Mesenteric fat pad (tissue), 1 donor: ENCODE measurements around the gene PFKFB2. TPM values are rescaled to one million over a fixed set of nuclear protein-coding genes. Genes with fewer than 3 reads are reported as not detected.
"Not testable (repeated sequence)": the region's sequence is repeated elsewhere in the genome, so short reads cannot be mapped to it uniquely, and the experiment has no call there.

Experiments used
- DNase-seq: peaks from one replicate; pipeline ENCODE4 v3.0.0-alpha.2; 2020; ENCODE audit warnings: low spot score
- total RNA-seq: library from RNA; stranded (reverse); fragmentation: NEBNext Ultra II Directional; extraction: Animal tissue kit (Norgen Biotek cat#: 25700); gene quantifications from one replicate; pipeline ENCODE4 v1.2.1, GENCODE V29; 2021
- donor health status: DM: yes; HTN: yes; CAD: no.

PFKFB2 gene
- total RNA-seq, 1 donor from 2014 or later, result 11.1 TPM

DNA sequence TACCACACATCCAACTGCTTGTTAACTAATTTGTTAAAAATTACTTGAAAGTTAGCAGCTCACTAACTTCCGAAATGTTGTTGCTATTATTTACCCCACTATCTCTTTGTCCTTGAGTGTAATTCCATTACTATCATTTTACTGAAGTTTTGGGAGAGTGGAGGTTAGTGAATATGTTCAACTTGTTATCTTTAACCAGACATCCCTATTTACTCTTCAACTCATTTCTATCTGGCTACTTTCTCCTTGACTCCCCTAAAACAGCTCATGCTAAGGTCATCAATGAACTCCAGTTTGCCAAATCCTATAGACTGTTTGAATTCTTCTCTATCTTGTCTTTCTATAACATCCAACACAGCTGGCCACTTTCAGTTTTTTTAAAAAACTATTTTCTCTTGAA, 16.2 kb upstream of the PFKFB2 start:
- DNase-seq, result no peak

DNA sequence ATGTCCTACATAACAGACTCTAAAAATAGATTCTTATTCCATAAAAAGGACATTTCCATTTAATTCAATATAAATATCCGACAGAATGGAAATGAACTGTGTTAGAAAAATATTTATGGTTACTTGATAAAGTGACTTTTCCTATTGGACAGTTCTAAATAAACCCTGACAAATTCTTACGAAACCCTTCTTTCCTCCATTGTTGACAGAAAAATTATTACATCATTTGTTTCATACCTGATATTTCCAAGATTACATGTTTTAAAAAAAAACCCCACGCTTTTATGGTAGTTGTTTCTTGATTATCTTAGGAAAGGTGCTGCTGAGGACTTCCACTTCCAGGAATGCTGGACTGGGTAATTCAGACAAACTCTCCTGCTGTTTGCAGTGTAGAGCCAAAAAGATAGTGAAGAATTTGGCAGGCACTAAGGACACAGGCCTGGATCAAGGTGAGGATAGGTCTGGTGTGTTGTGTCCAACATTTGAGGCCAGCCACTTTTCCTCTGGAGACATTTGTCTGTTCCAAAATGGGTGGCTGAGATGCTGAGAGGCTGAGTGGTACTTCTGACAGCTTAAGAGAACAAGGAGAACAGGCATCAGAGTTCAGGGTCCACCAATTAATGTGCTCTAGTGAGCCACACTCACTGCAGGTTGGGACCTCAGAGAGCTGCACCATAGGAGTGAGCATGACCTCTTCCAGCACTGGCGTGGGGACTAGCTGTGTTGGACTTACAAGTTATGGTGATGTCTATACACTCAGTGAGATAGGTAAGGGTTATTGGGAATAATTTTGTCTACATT, 13.5 kb upstream of the PFKFB2 start:
- no peak for DNase-seq

DNA sequence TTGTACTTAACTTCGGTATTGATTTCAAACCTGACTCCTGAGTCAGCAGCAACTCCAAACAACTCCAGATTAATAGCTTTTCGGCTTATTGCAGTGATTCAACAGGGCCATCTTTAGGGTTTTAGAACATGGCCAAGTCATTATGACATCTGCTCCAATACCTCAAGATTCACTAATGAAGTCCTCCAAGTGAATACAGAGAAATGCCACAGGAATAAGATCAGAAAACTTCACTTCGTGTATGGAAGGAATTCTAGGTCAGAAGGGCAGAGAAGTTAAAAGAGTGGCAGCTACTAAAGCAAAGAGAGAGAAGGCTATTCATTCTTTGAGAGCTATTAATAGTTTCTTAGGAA, 12.9 kb upstream of the PFKFB2 start:
- no peak for DNase-seq

DNA sequence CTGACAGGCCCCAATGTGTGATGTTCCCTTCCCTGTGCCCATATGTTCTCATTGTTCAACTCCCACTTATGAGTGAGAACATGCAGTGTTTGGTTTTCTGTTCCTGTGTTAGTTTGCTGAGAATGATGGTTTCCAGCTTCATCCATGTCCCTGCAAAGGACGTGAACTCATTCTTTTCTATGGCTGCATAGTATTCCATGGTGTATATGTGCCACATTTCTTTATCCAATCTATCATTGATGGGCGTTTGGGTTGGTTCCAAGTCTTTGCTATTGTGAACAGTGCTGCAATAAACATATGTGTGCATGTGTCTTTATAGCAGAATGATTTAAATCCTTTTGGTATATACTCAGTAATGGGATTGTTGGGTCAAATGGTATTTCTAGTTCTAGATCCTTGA, 11.7 kb upstream of the PFKFB2 start:
- DNase-seq, result not testable (repeated sequence)

DNA sequence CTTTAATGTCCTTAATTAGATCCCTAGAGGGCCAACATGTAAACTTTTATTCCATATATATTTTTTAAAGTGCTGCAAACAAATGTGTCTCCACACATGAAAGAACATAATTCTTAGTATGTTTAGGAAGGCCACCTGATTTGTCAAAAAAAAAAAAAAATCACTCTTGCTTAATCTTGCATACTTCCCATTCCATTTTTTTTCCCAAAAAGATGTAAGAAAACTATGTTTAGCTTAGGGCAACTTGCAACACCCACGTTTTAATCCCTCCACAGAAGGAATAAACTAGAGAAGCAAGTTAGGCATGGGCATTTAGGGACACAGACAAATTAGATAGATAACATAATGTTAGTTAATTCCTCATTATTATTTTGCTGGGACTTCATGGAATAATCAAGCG, 7.6 kb upstream of the PFKFB2 start:
- no peak for DNase-seq

DNA sequence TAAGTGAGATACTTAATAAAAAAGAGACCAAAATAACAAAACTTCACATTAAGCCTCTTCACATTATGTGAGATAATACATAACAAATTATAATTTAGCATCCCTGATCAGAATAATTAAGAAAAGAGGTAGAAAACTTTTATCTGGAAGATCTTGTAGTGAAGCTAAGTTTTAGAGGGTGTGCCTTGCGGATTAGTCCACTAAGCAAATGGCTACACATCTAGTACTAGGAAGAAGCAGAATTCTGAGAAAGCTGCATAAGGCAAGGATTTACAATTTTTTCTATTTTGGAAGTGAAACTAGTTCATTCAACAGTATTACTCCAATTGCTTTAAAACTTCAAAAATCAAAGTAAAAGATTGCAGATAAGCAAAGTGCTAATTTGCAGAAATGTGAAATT, 5.6 kb upstream of the PFKFB2 start:
- DNase-seq, result no peak

DNA sequence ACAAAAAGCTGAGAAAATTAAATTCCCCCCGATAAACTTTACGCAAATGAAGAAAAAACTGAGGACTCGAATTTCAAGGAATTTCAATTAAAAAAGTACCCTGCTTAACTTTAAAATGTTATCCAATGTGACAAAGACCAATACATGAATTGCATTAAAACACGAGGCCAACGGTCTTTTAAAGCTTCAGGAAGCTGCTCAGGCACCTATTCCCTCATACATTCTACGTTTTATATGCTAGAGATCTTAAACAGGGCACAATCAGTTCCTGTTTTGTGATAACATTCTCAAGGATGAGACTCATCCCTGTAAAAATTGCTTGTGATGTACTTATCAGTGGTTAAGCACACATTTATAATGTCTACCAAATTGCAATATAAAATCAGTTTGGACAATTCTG, 5.0 kb upstream of the PFKFB2 start:
- DNase-seq, result no peak

DNA sequence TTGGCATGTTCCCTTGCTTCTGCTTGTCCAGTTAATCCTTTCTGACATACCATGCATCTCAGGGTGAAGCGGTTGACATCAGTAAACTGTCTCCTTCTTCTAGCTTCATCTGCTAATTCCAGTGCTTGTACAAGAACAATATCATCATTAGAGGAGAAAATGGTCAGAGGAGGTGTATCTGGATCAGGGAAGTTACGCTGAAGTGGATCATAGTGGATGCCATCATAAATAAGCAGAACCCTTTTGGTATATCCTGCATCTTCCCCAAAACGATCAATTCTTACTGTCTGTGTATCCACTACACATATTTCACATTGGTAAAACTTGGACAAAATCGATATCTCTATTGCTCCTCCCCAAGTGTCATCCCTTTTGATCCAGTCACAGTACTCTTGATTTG, 4.0 kb upstream of the PFKFB2 start:
- DNase-seq, result no peak

DNA sequence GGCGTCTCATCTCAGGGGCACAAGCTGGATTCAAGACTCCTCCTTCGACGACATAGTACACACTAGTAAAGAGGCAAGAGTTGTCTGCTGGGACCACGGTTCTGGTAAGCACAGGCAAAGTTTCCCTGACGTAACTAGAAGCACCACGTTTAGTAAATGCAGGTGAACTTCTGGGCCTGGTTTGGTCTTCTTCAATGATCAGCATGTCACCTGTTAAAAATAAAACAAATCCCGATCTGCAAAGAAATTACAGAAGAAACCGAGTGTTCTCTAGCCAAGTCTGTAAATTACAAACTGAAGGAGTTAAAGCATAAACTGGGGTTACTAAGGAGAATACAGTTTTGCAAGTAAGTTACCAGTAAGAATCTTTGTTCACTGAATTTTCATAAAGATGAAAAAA, 3.6 kb upstream of the PFKFB2 start:
- DNase-seq, result no peak

DNA sequence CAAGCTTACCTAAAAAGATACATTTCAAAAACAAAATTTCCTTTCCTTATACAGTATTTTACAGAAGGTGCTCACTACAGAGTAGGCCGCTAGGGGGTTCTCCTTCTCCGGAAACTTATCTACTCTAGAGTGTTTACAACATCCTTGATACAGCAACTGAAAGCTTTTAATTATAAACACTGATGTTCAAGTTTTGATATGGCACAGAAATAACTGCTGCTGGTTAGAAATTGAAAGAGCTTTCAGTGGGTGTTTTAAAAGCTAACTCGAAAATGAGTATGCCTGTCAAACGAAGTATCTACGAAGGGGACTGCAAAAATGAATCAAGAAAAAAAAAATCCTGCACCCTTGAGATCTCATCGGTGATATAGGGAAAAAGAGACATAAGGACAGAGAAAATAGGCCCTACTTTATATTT, 3.1 kb upstream of the PFKFB2 start:
- no peak for DNase-seq

DNA sequence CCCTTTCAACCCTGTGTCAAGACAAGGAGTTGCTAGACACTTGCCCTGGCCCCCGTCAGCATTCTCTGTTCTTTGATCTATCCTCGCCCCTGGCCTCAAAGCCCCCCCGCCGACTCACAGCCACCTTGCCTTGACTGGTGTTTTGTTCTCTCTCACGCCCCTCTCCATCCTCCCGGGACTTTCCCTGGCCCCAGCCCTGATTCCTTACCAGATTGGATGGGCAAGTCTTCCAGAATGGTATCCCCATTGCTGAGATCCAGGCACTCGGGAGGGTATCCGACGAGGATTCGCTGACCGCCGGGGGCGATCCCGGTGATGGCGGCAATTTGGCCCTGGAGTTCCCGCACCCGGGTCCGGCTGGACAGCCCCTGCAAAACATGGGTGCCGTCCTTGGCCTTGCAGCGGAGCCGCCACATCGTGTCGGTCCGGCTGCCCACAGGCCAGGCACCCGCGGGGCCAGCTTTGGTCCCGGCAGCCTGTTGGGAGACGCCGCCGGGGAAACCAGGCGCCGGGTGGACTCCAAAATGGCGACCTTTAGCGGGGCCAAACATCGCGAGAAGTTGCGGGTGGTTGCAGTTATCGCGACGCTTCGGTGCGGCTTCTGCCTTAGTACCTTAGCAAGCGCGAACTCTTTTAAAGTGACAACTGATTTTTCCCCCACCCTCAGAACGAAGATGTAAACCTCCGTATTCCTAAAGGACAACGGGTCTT, 2.4 kb upstream of the PFKFB2 start:
- DNase-seq, result peak; percentile 96

DNA sequence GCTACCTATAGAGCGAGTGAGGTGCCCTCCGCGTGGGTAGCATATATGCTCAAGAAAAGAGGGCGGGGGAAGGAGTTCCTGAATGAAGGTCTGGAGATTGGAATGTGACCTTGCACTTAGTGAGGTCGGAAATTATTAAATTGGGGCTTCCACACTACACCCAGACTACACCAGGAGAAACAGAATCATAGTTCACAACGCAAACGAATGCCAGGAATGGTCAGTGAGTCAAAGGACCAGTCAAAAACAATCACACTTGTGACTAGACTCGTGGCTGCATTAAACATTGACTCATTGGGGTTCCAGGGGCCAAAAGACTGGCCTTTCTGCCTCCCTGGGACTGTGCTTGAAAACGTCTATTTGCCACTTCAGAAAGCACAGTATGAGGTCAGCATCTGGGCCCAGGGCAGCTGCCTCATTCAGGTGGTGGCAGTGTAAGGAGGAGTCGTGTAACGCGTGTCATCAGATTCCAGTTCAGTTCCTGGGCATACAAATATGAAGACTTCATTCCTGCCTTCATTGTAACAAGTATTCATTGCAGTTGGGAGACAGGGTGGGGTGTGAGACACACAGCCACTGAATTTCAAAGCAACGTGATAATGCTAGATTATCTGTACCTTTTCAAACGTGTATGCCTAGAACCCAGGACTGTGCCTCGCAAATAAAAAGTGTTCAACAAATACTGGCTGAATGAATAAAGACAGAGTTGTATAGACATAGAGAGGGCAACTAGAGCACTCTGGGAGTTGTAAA, 1.7 kb upstream of the PFKFB2 start, which contains the start of gene YOD1:
Gene YOD1, minus strand, starts transcription at position 18 of the 753 bp plus-strand sequence. CDS start 178 bp downstream, outside the sequence.
- DNase-seq, result no peak

DNA sequence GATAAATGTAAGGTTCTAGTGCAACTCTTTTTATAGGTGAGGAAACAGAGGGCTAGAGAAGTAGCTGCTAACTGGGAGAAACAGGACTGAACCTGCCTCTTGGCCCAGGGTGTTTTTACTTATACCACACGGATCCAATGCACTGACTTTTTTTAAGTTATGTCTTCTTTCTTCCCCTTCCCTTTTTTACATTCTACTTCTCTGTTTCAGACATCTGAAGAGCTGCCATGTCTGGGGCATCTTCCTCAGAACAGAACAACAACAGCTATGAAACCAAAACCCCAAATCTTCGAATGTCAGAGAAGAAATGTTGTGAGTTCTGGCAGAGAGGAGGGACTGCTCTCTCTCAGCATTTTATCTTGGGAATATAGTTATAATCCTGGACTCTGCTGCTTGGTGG, 1.4 kb downstream of the PFKFB2 start:
- DNase-seq, result no peak

DNA sequence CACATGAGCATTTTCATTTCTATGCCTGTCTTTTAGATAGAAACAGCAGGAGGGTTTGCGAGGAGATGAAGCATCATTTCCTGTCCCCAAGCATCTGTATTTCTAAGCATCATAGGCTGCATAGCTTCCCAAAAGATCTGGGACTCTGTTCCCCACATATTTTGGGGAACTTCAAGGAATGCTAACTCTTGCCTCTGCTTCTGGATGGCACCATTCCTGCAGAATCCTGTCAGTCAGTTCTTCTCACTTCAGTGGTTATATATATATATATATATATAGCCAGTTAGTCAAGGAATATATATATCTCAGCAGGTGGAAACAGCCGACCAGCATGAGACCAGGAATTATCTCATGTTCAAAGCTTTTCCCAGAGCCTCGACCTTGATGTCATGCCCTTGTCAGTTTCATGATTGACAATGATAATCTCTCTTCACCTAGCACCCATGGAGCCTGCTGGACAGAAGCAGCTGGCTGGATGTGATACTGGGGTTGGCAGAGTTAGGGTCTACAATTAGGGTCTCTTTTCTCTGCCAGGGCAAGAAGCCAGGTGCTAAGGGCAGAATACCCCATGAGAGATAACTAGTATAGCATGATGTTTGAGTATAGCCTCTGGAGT, 2.4 kb downstream of the PFKFB2 start:
- no peak for DNase-seq

DNA sequence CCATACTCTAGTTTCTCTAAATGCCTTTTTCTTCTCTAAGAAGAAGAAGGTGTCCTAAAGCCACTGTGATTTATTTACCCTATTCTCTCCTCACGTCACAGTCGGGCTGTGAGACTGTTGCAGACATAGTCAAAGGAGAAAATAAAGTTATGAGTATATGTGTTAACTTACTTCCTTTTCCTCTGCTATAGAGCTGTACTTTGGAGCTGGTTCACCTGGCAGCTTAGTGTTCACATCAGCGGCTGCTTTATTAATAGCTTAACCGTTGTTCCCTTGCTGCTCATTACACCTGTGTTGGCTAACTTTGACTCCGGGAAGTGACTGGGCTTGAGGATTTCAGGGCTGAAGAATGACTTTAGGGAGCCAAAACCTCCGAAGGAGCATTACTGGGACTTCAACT, 3.6 kb downstream of the PFKFB2 start:
- no peak for DNase-seq

DNA sequence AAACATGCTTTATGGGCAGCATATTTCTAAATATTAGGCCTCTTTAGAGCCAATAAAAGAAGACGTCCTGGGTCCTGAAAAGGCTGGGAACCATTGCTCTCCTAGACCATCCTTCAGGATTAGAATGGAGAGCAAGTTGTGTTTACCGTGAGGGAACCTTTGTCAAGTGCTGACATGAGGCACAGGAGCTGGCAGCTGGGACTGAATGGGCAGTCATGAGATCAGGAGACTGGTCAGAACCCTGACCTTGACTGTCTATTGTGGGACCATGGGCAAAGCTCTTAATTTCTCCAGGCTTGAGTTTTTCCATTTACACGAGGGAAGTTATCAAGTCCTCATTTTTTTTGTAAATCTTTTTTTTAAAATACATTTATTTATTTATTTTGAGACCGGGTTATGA, 5.2 kb downstream of the PFKFB2 start:
- DNase-seq, result no peak

DNA sequence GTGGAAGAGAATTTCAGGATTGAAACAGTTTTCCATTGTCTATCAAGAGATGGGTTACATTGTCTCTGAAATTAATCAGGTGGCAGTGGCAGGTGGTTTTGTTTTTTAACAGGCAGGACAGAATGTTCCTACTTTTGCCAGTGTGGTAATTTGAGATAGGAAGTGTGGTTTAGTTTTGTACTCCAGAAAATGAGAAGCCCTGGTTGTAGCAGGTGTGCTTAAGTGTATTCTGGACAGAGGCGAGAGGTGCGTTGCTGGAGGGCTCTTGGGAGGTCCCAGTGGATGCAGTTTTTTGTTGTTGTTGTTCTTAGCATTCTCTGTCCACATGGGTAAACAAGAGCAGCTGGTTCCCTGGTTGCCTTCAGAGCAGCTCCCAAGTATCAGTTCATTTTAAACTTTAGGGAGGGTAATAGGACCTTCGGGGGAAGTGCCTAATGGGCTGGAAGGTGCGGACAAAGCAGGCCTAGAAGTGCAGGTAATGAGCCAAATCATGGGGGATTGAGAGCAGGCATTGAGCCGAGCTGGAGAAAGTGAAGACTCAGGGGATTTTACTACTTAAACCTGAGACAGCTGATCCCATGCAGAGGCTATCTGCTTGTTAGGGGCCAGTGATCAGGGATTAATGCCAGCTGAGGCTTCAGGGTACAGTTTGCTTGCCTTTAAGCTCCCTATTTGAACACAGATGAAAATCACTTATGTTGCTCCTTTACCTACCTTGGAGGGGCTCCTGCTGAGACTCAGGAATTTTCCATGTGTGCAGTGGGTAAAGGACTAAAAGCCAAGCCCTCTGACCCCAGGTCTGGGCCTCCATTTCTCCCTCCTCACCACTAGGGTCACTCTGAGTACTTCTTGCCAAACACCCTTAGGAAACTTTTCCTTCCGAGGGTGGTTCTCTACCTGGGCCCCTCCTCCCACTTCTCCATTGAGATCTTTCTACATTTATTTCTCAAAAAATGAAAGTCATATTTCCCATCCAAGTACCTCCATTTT, 6.1 kb downstream of the PFKFB2 start:
- DNase-seq, result no peak

DNA sequence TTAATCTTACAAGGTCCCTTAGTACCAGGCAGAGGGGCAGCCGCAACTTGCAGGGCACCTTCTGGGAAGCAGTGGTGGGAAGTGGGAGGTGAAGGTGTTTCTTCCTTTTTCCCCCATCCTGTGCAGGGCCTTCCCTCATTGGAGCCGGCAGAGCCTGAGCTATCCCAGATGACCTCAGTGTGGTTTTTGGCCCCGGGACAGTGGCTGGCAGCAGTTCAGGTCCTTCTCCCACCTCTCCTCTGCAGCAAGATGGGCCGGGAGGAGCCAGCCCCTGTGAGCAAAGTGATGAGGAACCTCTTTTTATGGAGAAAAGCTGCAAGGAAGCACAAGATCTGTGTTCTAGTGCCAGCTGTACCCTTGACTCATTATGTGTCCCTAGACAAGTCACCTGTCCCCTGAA, 6.8 kb downstream of the PFKFB2 start:
- no peak for DNase-seq

DNA sequence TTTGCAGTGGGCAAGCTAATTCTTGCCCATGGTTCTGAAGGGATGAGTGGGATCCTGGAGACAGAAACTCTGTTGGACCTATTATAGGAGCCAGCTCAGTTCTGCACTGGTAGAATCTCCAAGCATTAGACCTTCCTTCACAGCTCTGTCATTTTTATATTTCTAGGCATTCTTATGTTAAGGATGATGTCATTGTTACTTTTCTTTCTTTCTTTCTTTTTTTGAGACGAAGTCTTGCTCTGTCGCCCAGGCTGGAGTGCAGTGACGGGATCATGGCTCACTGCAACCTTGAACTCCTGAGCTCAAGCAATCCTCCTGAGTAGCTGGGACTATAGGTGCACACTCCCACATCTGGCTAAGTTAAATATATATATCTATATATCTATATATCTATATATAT, 7.5 kb downstream of the PFKFB2 start:
- DNase-seq, result no peak

DNA sequence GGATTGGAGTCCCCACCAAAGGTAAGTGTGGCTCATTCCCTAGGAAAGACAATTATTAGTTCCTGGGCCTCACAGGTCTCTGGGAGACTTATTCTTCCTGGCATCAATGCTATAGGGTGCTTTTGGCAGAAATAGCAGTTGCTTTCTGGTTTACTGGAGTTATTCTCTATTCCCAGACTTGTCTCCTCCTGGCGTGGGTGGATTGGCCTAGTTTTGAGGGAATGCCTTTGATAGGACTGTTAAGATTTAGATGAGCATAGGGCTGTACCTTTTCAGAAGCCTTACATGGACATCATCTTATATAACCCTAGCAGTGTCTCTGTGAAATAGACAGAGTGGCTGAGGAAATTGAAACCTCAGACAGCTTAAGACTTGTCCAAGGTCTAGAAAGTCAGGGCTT, 9.0 kb downstream of the PFKFB2 start:
- no peak for DNase-seq

DNA sequence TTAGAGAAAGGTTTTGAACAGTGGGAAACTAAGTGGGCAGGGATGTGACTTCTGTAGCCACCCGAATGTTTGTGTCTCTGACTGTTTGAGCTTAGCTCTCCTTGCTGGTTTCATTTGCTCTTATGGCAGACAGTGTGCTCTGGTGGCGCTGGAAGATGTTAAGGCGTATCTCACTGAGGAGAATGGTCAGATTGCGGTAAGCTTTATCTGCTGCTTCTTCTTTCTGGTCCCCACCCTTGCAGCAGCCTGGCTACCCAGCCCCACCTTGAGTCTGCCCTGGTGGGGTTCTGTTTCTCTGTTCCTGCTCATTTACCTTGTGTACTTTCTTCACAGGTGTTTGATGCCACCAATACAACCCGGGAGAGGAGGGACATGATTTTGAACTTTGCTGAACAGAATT, 9.9 kb downstream of the PFKFB2 start:
- no peak for DNase-seq
